H1 (cell line): ENCODE results near the gene NDUFAF8. TPM values are rescaled to one million over a fixed set of nuclear protein-coding genes. Genes with fewer than 3 reads are reported as not detected.

Experiments used
- CTCF ChIA-PET: fragments of 300-600 bp; sonication (Branson Sonifier 250); formaldehyde crosslinking; loops from one replicate; lab custom pipeline; 2021; ENCODE audit not compliant: partially characterized antibody; lab: Charles Lee
- POLR2A ChIA-PET: fragments of 300-600 bp; sonication (Branson Sonifier 250); formaldehyde crosslinking; loops from one replicate; lab custom pipeline; 2021; ENCODE audit warnings: inconsistent platforms; ENCODE audit not compliant: partially characterized antibody; lab: Charles Lee
- DNase-seq, 2 experiments: peaks; one replicate each; pipeline versions ENCODE4 v3.0.0 to v3.0.0-alpha.2; 2010 to 2022; ENCODE audit warnings: low spot score in 2 of 2, low read depth in 1 of 2, mixed read lengths in 1 of 2
- FAIRE-seq: peaks from 2 replicates; lab custom pipeline; 2011; peaks lifted over from hg19 to GRCh38; lab: Jason Lieb, UNC
- H2AFZ ChIP-seq: 2 replicates; pipeline ENCODE4 v1.8.1; 2012; ENCODE audit warnings: low read length, inconsistent platforms
- H2AK5ac ChIP-seq: 2 replicates; pipeline ENCODE4 v1.6.1; 2013; ENCODE audit warnings: low read depth, low read length
- H2BK120ac ChIP-seq: replicated peaks from 2 replicates; pipeline ENCODE3; 2013; ENCODE audit warnings: low read depth, low read length, inconsistent platforms
- H2BK12ac ChIP-seq: 2 replicates; pipeline ENCODE4 v1.6.1; 2013; ENCODE audit warnings: low read depth, low read length
- H2BK15ac ChIP-seq: 2 replicates; pipeline ENCODE4 v1.6.1; 2013; ENCODE audit warnings: low read length
- H2BK20ac ChIP-seq: 2 replicates; pipeline ENCODE4 v1.6.1; 2013; ENCODE audit warnings: low read length
- H2BK5ac ChIP-seq: 2 replicates; pipeline ENCODE4 v1.6.1; 2013; ENCODE audit warnings: low read depth, low read length
- H3K14ac ChIP-seq: 2 replicates; pipeline ENCODE4 v1.6.1; 2013; ENCODE audit warnings: inconsistent platforms; ENCODE audit not compliant: insufficient read length
- H3K18ac ChIP-seq: 2 replicates; pipeline ENCODE4 v1.6.1; 2013; ENCODE audit warnings: low read length; ENCODE audit errors: extremely low read depth
- H3K23ac ChIP-seq: 2 replicates; pipeline ENCODE4 v1.6.1; 2013; ENCODE audit warnings: inconsistent platforms; ENCODE audit not compliant: insufficient read length
- H3K23me2 ChIP-seq: 2 replicates; pipeline ENCODE4 v1.6.1; 2013; ENCODE audit warnings: low read depth, low read length
- H3K27ac ChIP-seq: 2 replicates; pipeline ENCODE4 v1.6.1; 2011; ENCODE audit warnings: low read depth, low read length, inconsistent platforms
- H3K27me3 ChIP-seq, 4 experiments: replicated peaks in 1 of 4; 1 replicate in 1 of 4; 2 replicates in 3 of 4; pipeline versions ENCODE4 v1.6.1 to v1.8.1; 2011 to 2013; ENCODE audit warnings: low read length in 3 of 4, mild to moderate bottlenecking in 3 of 4, inconsistent platforms in 2 of 4, mixed read lengths in 2 of 4, moderate library complexity in 1 of 4; ENCODE audit not compliant: control insufficient read depth in 3 of 4, insufficient read depth in 3 of 4; ENCODE audit errors: extremely low read depth in 1 of 4
- H3K36me3 ChIP-seq, 4 experiments: 2 replicates each; pipeline versions ENCODE4 v1.6.1 to v1.8.1; 2011 to 2013; ENCODE audit warnings: mild to moderate bottlenecking in 4 of 4, low read length in 3 of 4, moderate library complexity in 2 of 4, control low read depth in 1 of 4, inconsistent platforms in 1 of 4; ENCODE audit not compliant: insufficient read depth in 4 of 4, control insufficient read depth in 2 of 4
- H3K4ac ChIP-seq: replicated peaks from 2 replicates; pipeline ENCODE3; 2013; ENCODE audit warnings: low read length, low read depth, mixed read lengths, inconsistent platforms; ENCODE audit not compliant: insufficient read length
- H3K4me1 ChIP-seq, 4 experiments: replicated peaks in 1 of 4; 1 replicate in 1 of 4; 2 replicates in 3 of 4; pipeline versions ENCODE4 v1.6.1 to v1.8.1; 2011 to 2013; ENCODE audit warnings: low read length in 3 of 4, inconsistent platforms in 2 of 4, mixed read lengths in 1 of 4; ENCODE audit not compliant: insufficient read depth in 4 of 4, control insufficient read depth in 3 of 4
- H3K4me2 ChIP-seq, 2 experiments: 2 replicates each; pipeline versions ENCODE4 v1.6.1 to v1.8.1; 2011 to 2013; ENCODE audit warnings: low read depth in 2 of 2, low read length in 2 of 2, control low read depth in 1 of 2, inconsistent platforms in 1 of 2, mild to moderate bottlenecking in 1 of 2; ENCODE audit not compliant: insufficient read depth in 1 of 2
- H3K4me3 ChIP-seq, 4 experiments: fragments of 200-600, 300-600 bp in 1 of 4; sonication (generic), shearing (Covaris generic), sonication (Bioruptor Twin) in 1 of 4; 2 replicates each; pipeline versions ENCODE4 v1.5.1 to v1.8.1; 2011 to 2016; ENCODE audit warnings: low read length in 4 of 4, low read depth in 3 of 4, control low read depth in 2 of 4, inconsistent platforms in 2 of 4, mild to moderate bottlenecking in 2 of 4, mixed read lengths in 1 of 4, moderate library complexity in 1 of 4; ENCODE audit not compliant: insufficient read depth in 2 of 4; ENCODE audit errors: extremely low read depth in 1 of 4
- H3K56ac ChIP-seq: replicated peaks from 2 replicates; pipeline ENCODE3; 2013; ENCODE audit warnings: low read depth, mild to moderate bottlenecking, mixed read lengths, low read length, inconsistent platforms; ENCODE audit not compliant: insufficient read length
- H3K79me1 ChIP-seq: 2 replicates; pipeline ENCODE4 v1.6.1; 2013; ENCODE audit warnings: low read depth, low read length, control low read depth
- H3K79me2 ChIP-seq, 2 experiments: 2 replicates each; pipeline versions ENCODE4 v1.6.1 to v1.8.1; 2012 to 2013; ENCODE audit warnings: low read length in 2 of 2, mild to moderate bottlenecking in 2 of 2, inconsistent platforms in 1 of 2; ENCODE audit not compliant: insufficient read depth in 2 of 2, control insufficient read depth in 1 of 2
- H3K9ac ChIP-seq, 4 experiments: replicated peaks in 1 of 4; 1 replicate in 1 of 4; 2 replicates in 3 of 4; pipeline versions ENCODE4 v1.6.1 to v1.8.1; 2011 to 2013; ENCODE audit warnings: low read depth in 3 of 4, low read length in 3 of 4, control low read depth in 2 of 4, mild to moderate bottlenecking in 2 of 4, moderate library complexity in 2 of 4, inconsistent platforms in 1 of 4; ENCODE audit errors: extremely low read depth in 1 of 4
- H3K9me3 ChIP-seq, 2 experiments: 2 replicates each; pipeline versions ENCODE4 v1.6.1 to v1.8.1; 2012 to 2013; ENCODE audit warnings: mild to moderate bottlenecking in 2 of 2, moderate library complexity in 2 of 2, control low read depth in 1 of 2, inconsistent platforms in 1 of 2, low read depth in 1 of 2, low read length in 1 of 2, mixed read lengths in 1 of 2; ENCODE audit not compliant: insufficient read depth in 2 of 2
- H4K20me1 ChIP-seq, 2 experiments: replicated peaks in 1 of 2; 2 replicates each; pipeline versions ENCODE3 to v1.8.1; 2011 to 2013; ENCODE audit warnings: inconsistent platforms in 2 of 2, low read length in 2 of 2, mild to moderate bottlenecking in 1 of 2; ENCODE audit not compliant: insufficient read depth in 2 of 2, control insufficient read depth in 1 of 2
- H4K5ac ChIP-seq: 2 replicates; pipeline ENCODE4 v1.6.1; 2013; ENCODE audit warnings: low read length, low read depth, mixed read lengths, inconsistent platforms; ENCODE audit not compliant: insufficient read length
- H4K8ac ChIP-seq: 2 replicates; pipeline ENCODE4 v1.8.0; 2013; ENCODE audit warnings: mild to moderate bottlenecking, moderate library complexity, low read length, inconsistent platforms; ENCODE audit not compliant: insufficient read depth; ENCODE audit errors: extremely low read depth
- H4K91ac ChIP-seq: replicated peaks from 2 replicates; pipeline ENCODE3; 2013; ENCODE audit warnings: low read length, mixed read lengths, inconsistent platforms; ENCODE audit not compliant: insufficient read length
- BRCA1 ChIP-seq: IDR thresholded peaks from 2 replicates; pipeline ENCODE4 v1.6.1; 2012; ENCODE audit warnings: low read depth, low read length, improper control_type of control experiment
- CBX8 ChIP-seq: fragments of 300-800, 300-1000 bp; sonication (generic); IDR thresholded peaks from 2 replicates; pipeline ENCODE4 v1.7.1; 2016; ENCODE audit warnings: low read depth, low read length, borderline replicate concordance
- CREB1 ChIP-seq: IDR thresholded peaks from 2 replicates; pipeline ENCODE4 v1.6.1; 2012; ENCODE audit warnings: inconsistent platforms
- EGR1 ChIP-seq: IDR thresholded peaks from 2 replicates; pipeline ENCODE4 v1.6.1; 2011; ENCODE audit warnings: low read depth, low read length, borderline replicate concordance
- EZH2 ChIP-seq: fragments of 200-600 bp; sonication (generic); IDR thresholded peaks from 2 replicates; pipeline ENCODE4 v1.7.1; 2012; ENCODE audit warnings: low read depth, mild to moderate bottlenecking, moderate library complexity, low read length, inconsistent platforms; ENCODE audit not compliant: severe bottlenecking
- GTF2F1 ChIP-seq: IDR thresholded peaks from 2 replicates; pipeline ENCODE4 v1.6.1; 2012; ENCODE audit warnings: low read depth, low read length, improper control_type of control experiment, borderline replicate concordance
- MAX ChIP-seq: IDR thresholded peaks from 2 replicates; pipeline ENCODE4 v1.6.1; 2012; ENCODE audit warnings: inconsistent platforms
- NRF1 ChIP-seq: IDR thresholded peaks from 2 replicates; pipeline ENCODE4 v1.6.1; 2011; ENCODE audit warnings: mild to moderate bottlenecking, low read depth, low read length, improper control_type of control experiment
- POLR2AphosphoS5 ChIP-seq: IDR thresholded peaks from 2 replicates; pipeline ENCODE4 v1.6.1; 2011; ENCODE audit warnings: low read depth, low read length
- SIN3A ChIP-seq, 2 experiments: IDR thresholded peaks in 1 of 2; conservative IDR thresholded peaks in 1 of 2; 2 replicates each; pipeline ENCODE4 v1.6.1; 2011 to 2012; ENCODE audit warnings: low read length in 2 of 2, improper control_type of control experiment in 1 of 2, low read depth in 1 of 2, mild to moderate bottlenecking in 1 of 2
- SIX5 ChIP-seq: IDR thresholded peaks from 2 replicates; pipeline ENCODE4 v1.6.1; 2011; ENCODE audit warnings: mild to moderate bottlenecking, low read depth, low read length
- TEAD4 ChIP-seq: IDR thresholded peaks from 2 replicates; pipeline ENCODE4 v1.6.1; 2012; ENCODE audit warnings: low read depth, low read length, inconsistent platforms, mixed read lengths
- USF2 ChIP-seq: IDR thresholded peaks from 2 replicates; pipeline ENCODE4 v1.6.1; 2011; ENCODE audit warnings: low read length, improper control_type of control experiment
- WGBS, 2 experiments: shearing (Covaris generic) in 1 of 2; methylation state at CpG; one replicate each; pipeline versions ENCODE4 v1.1.6 to v1.1.7; 2013 to 2015; ENCODE audit warnings: low lambda C conversion rate in 2 of 2, mixed read lengths in 2 of 2, inconsistent platforms in 1 of 2, low coverage in 1 of 2, missing lambda C conversion rate in 1 of 2; ENCODE audit not compliant: insufficient replicate concordance in 2 of 2, insufficient coverage in 1 of 2, insufficient read length in 1 of 2; ENCODE audit errors: extremely low coverage in 1 of 2, missing lambda C conversion rate in 1 of 2; 5-methylcytosine and 5-hydroxymethylcytosine counted together
- polyA plus RNA-seq, 7 experiments: library from polyadenylated mRNA; depleted of rRNA in 3 of 7; stranded (reverse) in 5 of 7; unstranded in 2 of 7; fragments of >200 nt in 5 of 7; fragments of 200-250 nt in 2 of 7; gene quantifications; 1 replicate in 5 of 7; 2 replicates in 1 of 7; 4 replicates in 1 of 7; pipeline versions ENCODE4 v1.2.1 to v1.2.3, GENCODE V29; 2011 to 2013; ENCODE audit warnings: missing spikeins in 2 of 7, mixed read lengths in 2 of 7
- total RNA-seq: library from RNA; stranded (reverse); fragmentation: NEBNext Ultra II Directional; extraction: Animal tissue kit (Norgen Biotek cat#: 25700); gene quantifications from 2 replicates; pipeline ENCODE4 v1.2.1, GENCODE V29; 2021

The NDUFAF8 gene
- total and polyA plus RNA-seq, 2 of the 8 experiments (the other 6 are each of a cell fraction or from before 2014, with no cell fraction given): 48.9 to 91.1 TPM

- Histone ChIP-seq H3K9ac (no peak overlapping the region), H3K23ac (no peak overlapping the region), H4K5ac (no peak overlapping the region), H3K14ac (no peak overlapping the region), H2AFZ (no peak overlapping the region), H4K91ac (no peak overlapping the region), H3K79me1 (no peaks in the 10 kb centered on the region), H3K27me3 (no peaks in the 10 kb centered on the region), H3K23me2 (peaks cover 3% of the 10 kb centered on the region; the same call in 1 of the 2 replicates), H2BK120ac (no peak overlapping the region), H3K79me2 (no peaks in the 10 kb centered on the region), H3K18ac (no peak overlapping the region), H3K56ac (no peak overlapping the region), H3K4me1 (no peaks in the 10 kb centered on the region; a peak in 1 of 7 replicates), H4K8ac (no peak overlapping the region; the same call in 1 of the 2 replicates), H2BK20ac (no peak overlapping the region), H4K20me1 (peaks cover 0 to 12% of the 10 kb centered on the region in 2 experiments), H3K4ac (no peak overlapping the region), H3K36me3 (peaks cover 0 to 10% (median 4%) of the 10 kb centered on the region in 4 experiments; a peak in 4 of 8 replicates), H2AK5ac (no peak overlapping the region), H2BK15ac (no peak overlapping the region), H3K4me3 (no peak overlapping the region), H2BK12ac (no peak overlapping the region), H3K27ac (no peak overlapping the region), H3K4me2 (no peak overlapping the region), H2BK5ac (no peak overlapping the region), H3K9me3 (no peaks in the 10 kb centered on the region)
- WGBS, 2 experiments: 90% methylated on average over 10 of the region's 20 CpGs; no CpG with 5 or more reads in 1 of the 2 experiments
- FAIRE-seq: no peak
- CTCF ChIA-PET: interaction anchor here (0.9 to 2.1 kb wide), 8 partner anchors 10 to 82 kb away, joined by 3 to 7 read pairs (median 4); no protein-coding TSS in a partner anchor
- POLR2A ChIA-PET: interaction anchor here (0.7 to 1.0 kb wide), 2 partner anchors 18 kb away, joined by 3 read pairs; no protein-coding TSS in a partner anchor
- no peak for DNase-seq
- TF ChIP-seq SIN3A (conservative IDR thresholded peaks at IDR 0.05 in 1 of 2, IDR thresholded peaks at IDR 0.05 in 1 of 2; ENCODE audit: low read depth in 1 of 2, low read length in 2 of 2): no peak
- no peak for TF ChIP-seq CBX8
- TF ChIP-seq EGR1: no peak
- no peak for TF ChIP-seq POLR2AphosphoS5
- TF ChIP-seq EZH2: no peak
- no peak for TF ChIP-seq CREB1
- TF ChIP-seq BRCA1: no peak
- no peak for TF ChIP-seq SIX5
- TF ChIP-seq GTF2F1: no peak
- TF ChIP-seq USF2: no peak
- no peak for TF ChIP-seq MAX
- TF ChIP-seq NRF1: no peak
- no peak for TF ChIP-seq TEAD4
Measured at GRCh38 chr17:81203136-81203535, 36.0 kb upstream of the NDUFAF8 start.
